ENCODE data around the gene MRPS22.

MRPS22 gene

DNA sequence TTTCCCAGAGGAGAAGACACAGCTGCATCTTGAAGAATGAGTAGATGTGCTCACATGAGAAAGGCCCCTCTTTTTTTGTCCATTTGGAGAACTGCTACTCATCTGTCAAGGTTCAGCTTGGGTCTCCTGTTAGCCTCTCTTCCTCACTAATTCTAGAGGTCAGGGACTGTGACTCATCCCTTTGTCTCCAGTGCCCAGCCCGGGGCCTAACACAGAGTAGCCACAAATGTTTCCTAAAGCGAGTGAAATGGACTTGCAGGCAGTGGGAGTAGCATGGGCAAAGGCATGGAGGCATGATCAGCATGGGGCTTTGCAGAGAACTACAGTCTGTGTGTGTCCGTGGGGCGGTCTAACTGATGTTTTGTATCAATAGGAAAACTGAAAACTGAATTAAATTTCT is 33.9 kb upstream of the MRPS22 start:
- no peak overlapping the region for H3K4me3 ChIP-seq (ENCODE audit: low read length)
- no peak for DNase-seq (ENCODE audit: low read depth, low spot score)

DNA sequence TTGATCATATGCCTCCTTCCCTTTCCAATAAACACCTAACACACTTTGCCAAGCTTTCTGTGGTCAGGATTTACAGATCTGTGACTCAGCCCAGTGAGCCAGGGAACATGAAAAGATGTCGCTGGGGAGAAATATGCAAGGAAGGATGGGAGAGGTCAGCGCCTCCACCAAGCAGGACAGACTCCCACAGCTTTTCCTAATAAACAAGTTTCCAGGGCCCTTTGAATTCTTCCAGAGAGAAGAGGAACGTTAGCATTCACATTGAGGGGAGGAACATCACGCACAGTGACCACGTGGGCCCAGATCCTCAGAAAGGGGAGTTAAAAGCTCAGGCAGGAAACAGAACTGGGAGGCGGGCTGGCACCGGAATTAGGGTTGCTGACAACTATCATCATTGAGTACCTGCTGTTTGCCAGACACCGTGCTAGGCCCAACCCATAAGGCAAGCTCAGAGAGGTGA is 33.3 kb upstream of the MRPS22 start:
- no peak overlapping the region for H3K4me3 ChIP-seq (ENCODE audit: low read length)
- no peak for DNase-seq (ENCODE audit: low read depth, low spot score)

DNA sequence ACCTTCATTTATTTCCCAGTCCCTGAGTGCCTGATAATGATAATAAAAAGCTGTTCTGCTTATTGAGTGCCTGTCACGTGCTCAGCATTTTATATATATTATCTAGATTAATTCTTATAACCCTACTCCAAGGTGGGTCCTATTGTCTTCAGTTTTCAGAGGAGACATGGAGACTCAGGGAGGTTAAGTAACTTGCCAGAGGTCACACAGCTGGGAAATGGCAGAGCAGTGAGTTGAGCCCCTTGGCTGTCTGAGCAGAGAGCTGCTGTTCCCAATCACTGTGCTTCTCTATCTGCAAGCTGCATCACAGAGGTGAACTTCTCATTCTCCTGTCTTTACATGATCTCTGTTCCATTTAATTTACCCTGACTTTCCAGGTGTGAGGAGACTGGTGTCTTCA is 32.3 kb upstream of the MRPS22 start:
- DNase-seq (ENCODE audit: low read depth, low spot score) = no peak
- no peak overlapping the region for H3K4me3 ChIP-seq (ENCODE audit: low read length)

DNA sequence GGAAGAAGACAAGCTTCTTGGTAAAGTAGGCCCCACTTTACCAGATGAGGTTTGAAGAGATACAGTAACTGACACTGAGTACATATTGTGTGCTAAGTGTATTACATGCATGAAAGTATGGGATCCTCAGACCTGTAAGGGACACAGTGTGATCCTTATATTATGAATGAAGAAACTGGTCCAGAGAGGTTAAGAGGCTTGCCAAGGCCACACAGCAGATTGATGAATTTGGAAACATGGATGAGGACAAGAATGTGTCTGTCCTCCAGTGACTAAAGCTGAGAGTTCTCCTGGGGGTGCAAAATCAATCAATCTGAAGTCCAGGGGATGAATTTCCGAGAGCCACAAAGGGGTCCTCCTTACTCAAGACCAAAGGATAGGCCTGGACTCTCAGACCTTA is 31.4 kb upstream of the MRPS22 start:
- H3K4me3 ChIP-seq (ENCODE audit: low read length) = no peak overlapping the region
- no peak for DNase-seq (ENCODE audit: low read depth, low spot score)

DNA sequence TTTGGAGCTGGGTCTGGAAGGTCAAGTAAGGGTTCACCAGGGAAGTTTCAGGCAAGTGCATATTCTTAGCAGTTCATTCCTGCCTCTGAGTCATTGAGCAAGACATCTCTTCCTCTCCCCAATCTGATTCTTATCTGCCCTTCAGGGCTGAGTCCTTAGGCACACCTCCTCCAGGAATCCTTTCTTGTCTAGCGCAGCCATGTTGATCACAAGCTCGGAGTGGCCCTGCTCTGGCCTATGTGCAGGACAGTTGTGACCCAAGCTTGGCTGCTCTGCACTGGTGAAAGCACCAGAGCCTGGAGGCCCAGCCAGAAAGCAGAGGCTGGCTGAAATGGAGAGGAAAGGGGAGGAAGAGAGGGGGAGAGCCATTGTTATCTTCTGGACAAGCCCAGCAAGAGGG is 30.9 kb upstream of the MRPS22 start:
- DNase-seq (ENCODE audit: low read depth, low spot score) = no peak
- H3K4me3 ChIP-seq (ENCODE audit: low read length) = no peak overlapping the region

DNA sequence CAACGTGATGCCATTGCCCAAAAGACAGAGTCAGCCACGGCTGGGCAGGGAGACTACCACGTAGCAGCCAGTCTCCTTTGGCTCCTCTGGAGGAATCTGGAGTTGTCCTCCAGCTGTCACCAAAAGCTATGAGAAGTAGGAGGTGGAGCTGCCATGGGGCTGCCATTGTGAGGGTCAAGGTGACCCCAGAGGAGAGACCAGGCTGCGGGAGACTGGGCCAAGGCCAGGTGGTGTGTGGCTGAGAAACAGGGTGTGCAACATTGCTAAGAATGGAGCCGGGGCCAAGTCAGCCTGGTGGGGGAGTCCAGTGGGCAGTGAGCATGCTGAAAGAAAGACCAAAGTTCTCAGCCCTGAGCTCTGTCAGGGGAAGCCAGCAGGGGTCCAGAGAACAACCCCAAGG is 29.9 kb upstream of the MRPS22 start:
- DNase-seq (ENCODE audit: low read depth, low spot score) = no peak
- H3K4me3 ChIP-seq (ENCODE audit: low read length) = no peak overlapping the region

DNA sequence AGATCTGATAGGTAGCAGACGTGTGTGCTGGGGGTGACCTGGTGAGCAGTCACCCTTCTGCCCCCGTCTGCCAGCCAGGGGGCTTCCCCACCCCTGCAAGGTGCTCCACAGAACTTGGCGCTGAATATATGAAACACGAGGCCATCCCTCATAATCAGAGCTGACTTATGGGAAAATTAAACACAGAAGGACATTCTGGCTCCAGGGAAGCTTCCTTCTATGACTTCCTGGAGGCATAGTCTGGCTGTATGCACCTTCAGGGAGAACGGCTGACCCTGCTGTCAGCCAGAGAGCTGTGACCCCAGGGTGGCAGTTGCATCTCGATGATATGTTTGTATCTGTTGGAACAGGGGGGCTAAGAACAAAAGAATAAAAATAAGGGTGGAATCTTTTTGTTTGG is 26.6 kb upstream of the MRPS22 start:
- DNase-seq (ENCODE audit: low read depth, low spot score) = no peak

DNA sequence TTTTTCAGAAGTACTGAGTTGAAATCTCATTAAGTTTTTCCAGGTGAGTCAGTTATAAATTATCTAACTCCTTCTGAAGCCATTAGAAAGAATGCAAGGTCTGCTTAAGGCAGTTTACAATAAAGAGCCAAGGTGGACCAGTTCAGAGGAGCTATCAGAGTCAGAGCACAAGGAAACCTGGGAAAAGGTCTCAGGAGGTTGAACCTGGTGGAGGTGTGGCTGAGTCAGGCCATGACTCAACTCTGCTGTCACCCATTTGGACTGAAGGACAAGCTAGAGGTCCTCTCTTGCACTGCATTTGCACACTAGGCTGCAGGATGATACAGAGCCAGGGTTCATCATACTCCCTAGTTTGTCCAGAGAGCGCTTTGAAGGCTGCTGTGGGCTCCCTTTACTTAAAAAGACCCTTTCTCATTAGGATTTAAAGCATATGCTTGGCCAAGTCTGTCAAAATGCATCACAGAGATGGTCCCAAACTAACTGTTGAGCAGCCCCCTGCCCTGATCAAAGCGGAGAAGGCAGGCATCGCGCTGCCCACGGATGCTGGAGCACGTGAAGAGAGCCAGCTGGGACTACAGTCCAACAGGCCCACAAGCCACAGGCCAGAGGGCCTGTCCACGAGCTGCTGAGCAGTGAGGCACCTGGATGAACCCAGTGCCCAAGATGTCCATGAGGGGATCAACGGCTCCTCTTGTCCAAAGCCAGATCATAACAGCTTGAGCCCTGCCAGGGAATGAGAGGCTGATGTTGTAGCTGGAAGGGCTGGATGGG is 26.0 kb upstream of the MRPS22 start:
- no peak overlapping the region for H3K4me3 ChIP-seq (ENCODE audit: low read length)
- no peak for DNase-seq (ENCODE audit: low read depth, low spot score)

More for the DNA sequence above, 26.6 kb upstream of the MRPS22 start:
- no peak overlapping the region for H3K4me3 ChIP-seq (ENCODE audit: low read length)

DNA sequence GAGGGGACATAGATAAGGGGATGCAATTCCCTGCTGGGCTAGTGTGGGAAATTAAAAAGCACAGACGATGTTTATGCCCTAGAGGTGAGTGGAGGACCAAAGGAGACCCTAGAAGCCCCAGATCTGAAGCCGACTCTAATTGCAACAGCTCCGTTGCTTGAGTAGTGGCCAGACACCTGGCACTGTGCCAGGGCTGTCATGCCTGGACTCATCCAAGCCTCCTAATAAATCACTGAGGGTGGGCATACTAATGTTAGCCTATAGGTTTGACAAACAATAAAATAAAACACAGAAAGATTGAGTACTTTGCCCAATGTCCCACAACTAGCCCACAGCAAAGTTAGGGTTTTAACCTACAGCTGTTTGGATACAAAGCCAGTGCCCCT is 25.4 kb upstream of the MRPS22 start:
- no peak for DNase-seq (ENCODE audit: low read depth, low spot score)
- H3K4me3 ChIP-seq (ENCODE audit: low read length) = no peak overlapping the region

DNA sequence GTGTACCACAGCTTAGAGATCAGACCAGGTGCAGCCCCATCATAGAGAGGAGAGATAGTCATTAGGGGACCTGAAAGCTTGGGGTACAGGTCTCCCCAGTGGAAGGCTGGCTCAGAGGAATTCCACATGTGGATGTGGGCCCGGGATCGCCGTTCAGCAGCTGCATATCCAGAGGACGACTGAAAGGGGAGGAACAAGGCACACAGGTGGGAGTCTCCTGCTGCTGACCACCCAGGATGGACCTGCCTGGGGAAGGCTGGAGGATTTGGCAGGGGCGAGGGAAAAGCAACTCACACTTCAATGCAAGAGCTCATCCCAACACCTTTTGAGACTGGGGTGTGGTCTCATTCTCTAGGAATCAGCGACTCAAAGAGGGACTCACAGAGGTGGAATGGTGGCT is 25.0 kb upstream of the MRPS22 start:
- DNase-seq (ENCODE audit: low read depth, low spot score) = no peak
- H3K4me3 ChIP-seq (ENCODE audit: low read length) = no peak overlapping the region

DNA sequence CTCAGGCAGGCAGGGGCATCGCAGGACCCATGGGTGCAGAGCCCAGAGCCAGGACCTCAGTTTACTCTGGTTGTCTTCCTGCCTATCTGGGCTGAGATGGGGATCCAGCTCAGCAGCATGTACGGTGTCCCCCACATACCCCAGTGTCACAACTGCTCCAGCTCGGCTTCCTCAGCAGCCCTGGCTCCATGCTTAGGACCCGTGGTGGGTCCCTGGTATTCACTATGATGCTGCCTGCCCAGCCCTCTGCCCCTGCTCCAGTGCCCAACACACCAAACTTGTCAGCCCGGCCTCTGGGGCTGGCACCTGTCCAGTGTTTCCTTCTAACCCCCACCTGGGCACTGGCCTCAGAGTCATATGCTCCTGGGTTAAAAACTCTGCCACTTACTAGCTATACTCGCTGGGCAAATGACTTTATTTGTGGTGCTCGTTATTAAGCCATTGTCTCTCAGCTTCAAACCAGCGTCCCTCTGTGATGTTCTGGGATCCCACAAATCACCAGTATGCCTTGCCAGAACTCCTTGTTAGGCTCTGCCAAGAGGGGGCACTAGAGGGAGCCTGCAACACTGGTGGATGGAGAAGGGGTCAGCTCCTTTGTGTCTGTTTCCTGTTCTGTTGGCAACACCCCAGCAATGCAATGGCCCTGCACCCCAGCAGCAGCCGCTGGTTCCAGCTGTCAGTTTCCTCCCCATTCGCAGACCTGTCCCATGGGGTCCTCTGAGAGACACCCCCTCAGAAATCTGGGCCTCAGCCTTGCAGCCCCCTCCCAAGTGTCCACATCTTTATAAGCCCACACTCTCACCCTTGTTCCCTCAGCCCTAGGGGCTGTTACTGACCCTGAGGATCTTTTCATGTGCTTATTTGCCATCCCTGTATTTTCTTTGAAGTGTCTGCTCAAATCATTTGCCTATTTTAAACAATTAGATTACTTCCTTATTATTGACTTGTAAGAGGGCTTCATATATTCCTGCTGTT is 24.1 kb upstream of the MRPS22 start:
- no peak overlapping the region for H3K4me3 ChIP-seq (ENCODE audit: low read length)
- DNase-seq (ENCODE audit: low read depth, low spot score) = no peak

DNA sequence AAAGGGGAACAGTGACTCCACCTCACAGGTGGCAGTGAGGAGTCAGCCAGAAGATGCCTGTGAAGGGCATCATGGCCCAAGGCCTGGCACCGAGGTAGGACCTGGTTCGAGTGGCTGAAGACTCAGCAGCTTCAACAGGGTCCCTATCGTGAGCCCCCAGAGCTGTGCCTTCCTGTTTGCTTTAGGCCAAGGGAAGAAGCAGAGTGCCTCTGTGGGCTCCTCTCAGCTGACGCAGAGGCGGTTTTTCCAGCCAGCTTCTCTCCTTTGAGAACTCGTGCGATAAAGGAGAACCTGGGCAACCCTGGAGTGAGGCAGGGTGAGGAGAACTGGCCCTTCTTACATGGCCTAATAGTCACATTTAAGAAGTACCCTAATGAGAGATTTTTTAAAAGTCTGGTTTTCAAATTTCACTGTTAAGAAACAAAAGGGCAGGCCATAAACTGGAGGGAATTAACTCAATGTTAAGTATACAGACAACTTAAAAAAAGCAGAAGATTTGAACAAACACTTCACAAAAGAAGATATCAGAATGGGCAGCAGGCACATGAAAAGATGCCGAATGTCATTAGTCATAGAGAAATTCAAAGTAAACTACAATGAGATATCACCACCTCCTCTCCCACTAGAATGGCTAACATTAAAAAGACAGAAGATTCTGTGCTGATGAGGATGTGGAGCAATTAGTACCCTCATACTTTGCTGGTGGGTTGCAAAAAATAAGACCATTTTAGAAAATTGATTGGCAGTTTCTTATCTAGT is 23.1 kb upstream of the MRPS22 start:
- no peak overlapping the region for H3K4me3 ChIP-seq (ENCODE audit: low read length)
- DNase-seq (ENCODE audit: low read depth, low spot score) = no peak

DNA sequence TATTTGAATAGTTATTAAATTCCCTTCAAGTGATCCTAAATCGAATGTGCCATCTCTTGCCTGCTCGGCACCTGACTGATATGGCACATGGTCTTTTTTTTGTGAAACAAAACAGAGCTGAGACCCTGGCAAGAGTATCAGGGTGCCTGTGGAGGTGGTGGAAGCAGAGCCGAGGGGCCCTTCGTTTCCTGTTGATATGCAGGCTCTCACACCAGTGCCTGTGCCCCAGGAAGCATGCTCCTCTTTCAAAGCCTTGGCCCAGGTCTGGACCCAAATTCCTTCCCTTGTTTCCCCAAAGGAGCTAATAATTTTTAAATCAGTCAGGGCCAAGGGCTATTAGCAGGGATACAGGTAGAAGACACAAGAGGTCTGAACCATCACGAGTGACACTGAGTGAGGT is 21.5 kb upstream of the MRPS22 start:
- DNase-seq (ENCODE audit: low read depth, low spot score) = no peak
- H3K4me3 ChIP-seq (ENCODE audit: low read length) = no peak overlapping the region

DNA sequence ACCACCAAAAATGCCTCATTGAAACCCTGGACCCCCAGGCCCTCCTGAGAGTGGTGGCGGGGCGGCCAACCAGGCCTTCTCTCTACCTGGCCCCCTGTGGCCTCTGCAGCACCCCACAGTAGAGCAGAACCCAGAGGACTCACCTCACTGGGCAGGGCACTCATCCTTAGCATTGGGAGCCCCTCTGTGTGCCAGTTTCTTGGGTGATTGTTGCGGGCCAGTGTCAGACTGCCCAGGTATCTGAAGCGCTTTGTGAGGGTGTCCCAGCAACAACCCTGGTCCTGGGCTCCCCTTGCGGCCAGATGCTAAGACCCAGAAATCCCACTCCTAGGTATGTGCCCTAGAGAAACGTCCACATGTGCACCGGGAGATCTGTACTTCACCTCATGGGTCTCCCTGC is 20.7 kb upstream of the MRPS22 start:
- DNase-seq (ENCODE audit: low read depth, low spot score) = no peak
- H3K4me3 ChIP-seq (ENCODE audit: low read length) = no peak overlapping the region

DNA sequence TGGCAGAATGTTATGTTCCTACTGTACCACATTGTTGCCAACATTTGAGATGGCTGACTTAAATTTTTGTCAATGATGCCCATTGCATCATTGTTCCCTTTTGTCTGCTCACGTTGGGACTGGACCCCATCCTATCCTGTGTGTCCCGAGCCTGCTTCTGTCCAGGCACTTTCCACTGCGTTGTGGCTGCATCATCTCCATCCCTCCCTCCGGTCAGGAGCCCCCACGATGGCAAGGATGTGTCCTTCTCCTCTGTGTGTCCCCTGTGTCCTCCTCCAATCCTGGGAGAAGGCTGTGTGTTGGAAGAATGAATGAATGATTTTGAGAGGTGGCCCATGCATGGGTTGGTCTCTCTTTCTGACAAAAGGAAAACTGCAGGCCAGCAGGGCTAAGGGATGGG is 19.4 kb upstream of the MRPS22 start:
- no peak for DNase-seq (ENCODE audit: low read depth, low spot score)
- no peak overlapping the region for H3K4me3 ChIP-seq (ENCODE audit: low read length)

DNA sequence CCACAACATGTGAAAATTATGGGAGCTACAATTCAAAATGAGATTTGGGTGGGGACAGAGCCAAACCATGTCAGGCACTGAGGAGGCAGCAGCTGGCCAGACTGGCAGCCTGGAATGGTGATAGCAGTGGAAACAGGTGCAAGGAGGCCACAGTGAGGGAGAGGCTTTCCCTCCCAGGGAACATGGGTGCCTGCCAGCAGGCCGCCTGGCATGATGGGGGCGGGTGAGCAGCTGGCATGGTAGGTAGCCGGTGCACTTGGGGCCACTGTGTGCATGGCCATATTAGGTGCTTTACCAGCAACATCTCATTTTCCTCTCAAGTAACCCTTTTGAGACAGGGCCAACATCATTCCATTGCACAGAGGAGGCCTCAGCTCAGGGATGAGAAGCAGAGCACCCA is 18.3 kb upstream of the MRPS22 start:
- DNase-seq (ENCODE audit: low read depth, low spot score) = no peak
- H3K4me3 ChIP-seq (ENCODE audit: low read length) = no peak overlapping the region

DNA sequence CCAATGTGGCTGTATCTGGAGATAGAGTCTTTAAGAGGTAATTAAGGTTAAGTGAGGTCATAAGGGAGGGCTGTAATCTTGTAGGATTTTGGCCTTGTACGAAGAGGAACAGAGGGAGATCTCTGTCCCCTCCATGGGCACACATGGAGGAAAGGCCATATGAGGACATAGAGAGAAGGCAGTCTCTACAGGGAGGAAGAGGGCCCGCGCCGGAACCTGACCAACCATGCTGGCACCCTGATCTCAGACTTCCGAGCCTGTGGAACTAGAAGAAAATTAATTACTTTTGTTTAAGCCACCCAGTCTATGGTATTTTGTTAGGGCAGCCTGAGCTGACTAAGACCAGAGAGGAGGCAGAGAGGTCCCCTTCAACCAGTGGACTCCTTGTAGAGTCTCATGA is 17.7 kb upstream of the MRPS22 start:
- no peak for DNase-seq (ENCODE audit: low read depth, low spot score)
- no peak overlapping the region for H3K4me3 ChIP-seq (ENCODE audit: low read length)

DNA sequence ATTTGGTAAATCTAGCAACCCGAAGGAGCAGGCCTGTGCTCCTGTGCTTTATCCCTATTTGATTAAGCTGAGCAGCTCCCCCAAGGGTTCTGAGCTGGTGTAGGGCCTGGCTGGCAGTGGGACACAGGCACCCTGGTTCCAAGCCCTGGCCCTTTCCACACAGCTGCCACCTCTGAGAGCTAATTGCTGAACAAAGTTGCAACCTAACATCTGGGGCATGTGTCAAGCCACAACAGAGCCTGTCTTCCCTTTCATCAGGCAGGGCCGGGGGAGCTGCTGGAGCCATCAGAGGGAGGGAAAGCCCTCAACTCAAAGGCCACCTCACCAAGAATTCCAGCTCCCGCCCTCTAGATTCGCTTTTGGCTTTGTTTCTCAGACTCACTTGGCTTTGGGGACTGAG is 17.1 kb upstream of the MRPS22 start:
- no peak overlapping the region for H3K4me3 ChIP-seq (ENCODE audit: low read length)
- peak; percentile 39 for DNase-seq (ENCODE audit: low read depth, low spot score)

DNA sequence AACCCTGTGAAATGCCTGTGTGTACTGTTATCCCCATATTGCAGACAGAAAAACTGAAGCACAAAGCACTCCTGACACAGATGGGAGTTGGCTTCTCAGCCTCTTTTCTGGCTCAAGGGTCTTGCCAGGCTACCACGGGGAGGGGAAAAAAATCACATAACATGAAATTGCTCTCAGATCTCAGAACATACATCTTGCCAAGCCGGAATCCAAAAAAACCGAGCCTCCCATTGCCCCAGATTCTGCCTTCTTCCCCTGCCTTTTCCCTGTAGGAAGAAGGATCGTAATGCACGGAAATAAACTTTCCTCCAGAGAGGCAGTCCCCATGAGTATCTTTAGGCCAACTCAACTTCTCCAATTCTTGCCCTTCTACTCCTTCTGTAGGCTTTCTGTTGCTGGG is 16.6 kb upstream of the MRPS22 start:
- DNase-seq (ENCODE audit: low read depth, low spot score) = no peak
- H3K4me3 ChIP-seq (ENCODE audit: low read length) = no peak overlapping the region

DNA sequence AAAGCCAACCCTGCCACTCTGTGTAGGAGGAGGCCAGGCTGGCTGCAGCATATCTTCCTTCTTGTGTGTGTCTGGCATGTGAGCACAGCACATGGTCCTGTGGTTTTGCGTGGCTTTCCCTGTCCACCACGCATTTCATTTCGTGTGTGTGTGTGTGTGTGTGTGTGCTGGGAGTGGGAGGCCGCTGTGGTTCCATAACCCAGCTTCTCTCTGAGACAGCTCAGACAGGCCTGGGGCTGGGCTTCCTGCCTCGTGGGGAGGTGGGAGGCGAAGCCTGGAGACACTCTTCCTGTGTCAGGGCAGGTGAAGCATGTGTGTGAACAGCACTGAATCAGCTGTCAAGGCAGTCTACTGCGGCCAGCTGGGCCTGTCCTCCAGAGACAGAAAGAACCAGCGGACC is 16.0 kb upstream of the MRPS22 start:
- DNase-seq (ENCODE audit: low read depth, low spot score) = peak; percentile 24
- H3K4me3 ChIP-seq (ENCODE audit: low read length) = no peak overlapping the region
